ENCODE results near the gene ARF3.

The ARF3 gene

DNA sequence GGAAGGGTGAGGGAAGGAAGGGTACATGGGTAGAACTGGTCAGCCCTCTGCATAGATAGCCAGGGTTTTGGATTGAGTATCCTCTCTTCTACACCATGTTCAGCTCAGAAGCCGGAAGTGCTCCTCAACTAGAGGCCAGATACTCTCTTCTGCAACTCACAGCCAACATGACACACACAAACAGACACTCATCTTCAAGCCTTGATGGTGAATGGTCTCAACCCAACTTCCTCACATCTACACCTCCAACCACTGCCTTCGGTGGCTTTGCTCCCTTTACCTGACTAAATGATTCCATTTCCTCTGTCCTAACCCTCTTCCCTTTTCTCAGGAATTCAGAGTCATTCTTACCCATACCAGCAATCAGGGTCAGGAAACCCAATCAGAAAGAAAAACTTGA is 24.4 kb downstream of the ARF3 start:
- no peak overlapping the region for H3K4me3 ChIP-seq (replicated peaks in 1 of 2; ENCODE audit: low read depth in 2 of 2, low read length in 2 of 2)
- TF ChIP-seq, protein P1, sequence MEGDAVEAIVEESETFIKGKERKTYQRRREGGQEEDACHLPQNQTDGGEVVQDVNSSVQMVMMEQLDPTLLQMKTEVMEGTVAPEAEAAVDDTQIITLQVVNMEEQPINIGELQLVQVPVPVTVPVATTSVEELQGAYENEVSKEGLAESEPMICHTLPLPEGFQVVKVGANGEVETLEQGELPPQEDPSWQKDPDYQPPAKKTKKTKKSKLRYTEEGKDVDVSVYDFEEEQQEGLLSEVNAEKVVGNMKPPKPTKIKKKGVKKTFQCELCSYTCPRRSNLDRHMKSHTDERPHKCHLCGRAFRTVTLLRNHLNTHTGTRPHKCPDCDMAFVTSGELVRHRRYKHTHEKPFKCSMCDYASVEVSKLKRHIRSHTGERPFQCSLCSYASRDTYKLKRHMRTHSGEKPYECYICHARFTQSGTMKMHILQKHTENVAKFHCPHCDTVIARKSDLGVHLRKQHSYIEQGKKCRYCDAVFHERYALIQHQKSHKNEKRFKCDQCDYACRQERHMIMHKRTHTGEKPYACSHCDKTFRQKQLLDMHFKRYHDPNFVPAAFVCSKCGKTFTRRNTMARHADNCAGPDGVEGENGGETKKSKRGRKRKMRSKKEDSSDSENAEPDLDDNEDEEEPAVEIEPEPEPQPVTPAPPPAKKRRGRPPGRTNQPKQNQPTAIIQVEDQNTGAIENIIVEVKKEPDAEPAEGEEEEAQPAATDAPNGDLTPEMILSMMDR (IDR thresholded peaks at IDR 0.05; ENCODE audit: low read depth, low read length) = no peak
- DNase-seq (ENCODE audit: low read depth in 2 of 2) = no peak

DNA sequence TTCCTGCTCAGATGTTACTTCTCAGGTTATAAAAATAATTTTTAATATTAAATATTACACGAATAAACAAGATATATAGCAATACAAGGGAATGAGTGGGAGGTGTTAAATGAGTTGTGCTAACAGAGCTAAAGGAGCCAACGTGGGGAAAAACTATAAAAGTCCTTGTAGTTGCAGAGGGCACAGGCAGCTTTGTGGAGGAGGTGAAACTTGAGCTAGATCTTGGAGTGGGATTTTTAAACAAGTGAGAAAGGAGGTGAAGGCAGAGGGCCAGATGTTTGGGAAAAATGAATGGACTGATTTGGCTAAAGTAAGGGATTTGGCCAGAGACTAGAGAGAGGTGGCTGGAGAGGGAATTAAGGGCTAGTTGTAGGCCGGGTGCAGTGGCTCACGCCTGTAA is 26.8 kb downstream of the ARF3 start:
- TF ChIP-seq, protein P1 (IDR thresholded peaks at IDR 0.05; ENCODE audit: low read depth, low read length) = no peak
- H3K4me3 ChIP-seq (replicated peaks in 1 of 2; ENCODE audit: low read depth in 2 of 2, low read length in 2 of 2) = no peak overlapping the region
- no peak for DNase-seq (ENCODE audit: low read depth in 2 of 2)

DNA sequence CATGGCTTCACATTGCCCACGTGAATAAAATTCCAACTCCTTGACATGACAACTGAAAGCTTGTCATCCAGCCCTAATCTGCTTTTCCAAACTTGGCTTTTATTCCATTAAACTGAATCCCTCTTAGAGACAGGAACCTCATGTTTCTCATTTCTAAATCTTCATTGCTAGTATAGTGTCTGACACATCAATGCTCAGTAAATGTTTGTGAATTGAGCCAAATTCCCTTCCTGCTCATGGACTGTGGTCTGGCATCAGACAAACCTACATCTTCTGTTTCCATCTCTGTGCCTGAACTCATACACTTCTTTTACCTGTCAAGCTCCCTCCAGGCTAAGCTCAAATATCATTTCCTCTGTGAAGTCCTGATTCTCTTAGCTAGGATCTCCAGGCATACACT is 27.7 kb downstream of the ARF3 start:
- no peak overlapping the region for H3K4me3 ChIP-seq (replicated peaks in 1 of 2; ENCODE audit: low read depth in 2 of 2, low read length in 2 of 2)
- TF ChIP-seq, protein P1 (IDR thresholded peaks at IDR 0.05; ENCODE audit: low read depth, low read length) = no peak
- no peak for DNase-seq (ENCODE audit: low read depth in 2 of 2)

GRCh38 chr12:48927261-48927660 is 30.0 kb downstream of the ARF3 start:
- TF ChIP-seq, protein P1 (IDR thresholded peaks at IDR 0.05; ENCODE audit: low read depth, low read length) = no peak
- DNase-seq (ENCODE audit: low read depth in 2 of 2) = peak in 1 of 2 donors; percentile 16
- H3K4me3 ChIP-seq (replicated peaks in 1 of 2; ENCODE audit: low read depth in 2 of 2, low read length in 2 of 2) = no peak overlapping the region

DNA sequence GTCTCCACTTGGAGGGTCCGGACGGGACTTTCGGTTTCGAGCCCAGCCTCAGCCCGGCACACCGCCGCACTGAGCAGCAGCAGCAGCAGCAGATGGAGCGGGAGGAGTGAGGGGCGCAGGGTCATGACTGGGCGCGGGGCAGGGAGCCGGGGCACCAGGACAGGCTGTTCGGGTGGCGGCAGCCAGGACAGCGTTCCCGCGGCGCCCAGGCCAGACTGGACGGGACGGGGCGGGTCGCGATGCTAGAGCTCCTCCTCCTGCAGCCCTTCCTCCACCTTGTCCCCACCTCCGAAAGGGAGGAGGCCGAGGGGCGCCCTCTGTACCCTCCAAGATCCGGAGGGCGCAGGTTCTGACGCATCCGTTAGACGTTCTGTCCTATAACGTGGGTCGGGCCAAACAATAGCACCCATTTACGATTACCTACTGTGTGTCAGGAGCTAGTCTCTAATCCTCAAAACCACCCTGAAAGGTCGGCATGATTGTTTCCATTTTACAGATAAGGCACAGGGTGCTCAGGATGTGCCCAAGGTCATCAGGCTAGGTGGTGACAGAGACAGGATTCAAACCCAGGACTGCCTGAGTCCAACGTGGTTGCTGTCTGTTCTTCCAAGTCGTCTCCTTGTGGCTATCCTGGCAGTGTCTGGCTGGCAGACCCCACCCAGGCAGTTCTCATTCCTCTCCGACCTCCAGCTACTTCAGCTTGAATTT is 31.8 kb downstream of the ARF3 start, which contains the start of gene FKBP11:
Gene FKBP11 (minus strand): TSS at position 189 of the 708 bp plus-strand sequence. CDS start 64 bp downstream, at position 125.
- peak; percentile 62 to 66 for DNase-seq (ENCODE audit: low read depth in 2 of 2)
- TF ChIP-seq, protein P1 (IDR thresholded peaks at IDR 0.05; ENCODE audit: low read depth, low read length) = no peak
- peak within 1 kb of the TSS; percentile 72 to 97 for H3K4me3 ChIP-seq (replicated peaks in 1 of 2; ENCODE audit: low read depth in 2 of 2, low read length in 2 of 2)

DNA sequence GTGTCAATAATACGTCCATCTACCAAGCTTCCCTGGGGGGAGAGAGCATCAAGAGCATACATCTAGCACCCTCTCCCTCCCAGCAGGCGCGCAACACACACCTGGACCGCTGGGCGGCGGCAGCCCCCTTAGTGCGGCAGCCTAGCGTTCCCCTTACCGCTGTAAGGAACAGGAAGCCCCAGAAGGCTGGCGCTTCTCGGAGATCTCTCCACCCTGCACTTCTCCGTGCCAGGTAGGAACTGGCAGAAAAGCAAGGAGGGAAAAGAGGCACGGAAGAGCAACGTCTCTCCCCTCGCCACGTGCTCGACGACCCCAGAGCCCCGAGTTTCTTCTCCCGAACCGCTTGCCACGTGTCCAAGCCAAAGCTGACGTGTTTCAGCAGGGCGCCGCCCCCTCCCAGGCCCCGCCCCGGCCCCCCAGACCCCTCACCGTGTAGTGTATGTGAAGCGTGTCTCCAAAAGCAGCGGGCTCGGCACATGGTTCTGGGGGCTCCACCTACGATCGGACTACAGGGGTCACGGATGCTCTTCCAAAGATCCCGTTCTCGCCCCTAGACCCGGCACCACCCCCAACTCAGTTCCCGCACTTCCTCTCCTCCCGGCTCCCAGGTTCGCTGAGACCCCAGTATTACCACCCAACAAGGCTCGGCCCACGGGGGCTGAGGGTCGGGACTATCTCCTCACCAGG is 32.5 kb downstream of the ARF3 start:
- H3K4me3 ChIP-seq (replicated peaks in 1 of 2; ENCODE audit: low read depth in 2 of 2, low read length in 2 of 2) = peak overlapping the region; percentile 72 to 97
- TF ChIP-seq, protein P1 (IDR thresholded peaks at IDR 0.05; ENCODE audit: low read depth, low read length) = peak; percentile 58
- DNase-seq (ENCODE audit: low read depth in 2 of 2) = peak; percentile 47 to 59
